COLO668 (cell line): ENCODE measurements around the gene RASSF5.
"Not testable (repeated sequence)": the region's sequence is repeated elsewhere in the genome, so short reads cannot be mapped to it uniquely, and the experiment has no call there.

Source experiments
- DNase-seq: peaks from one replicate; lab custom pipeline; 2025; ENCODE audit not compliant: unreplicated experiment; lab: John Stamatoyannopoulos, UW

The RASSF5 gene

GRCh38 chr1:206566999-206567398 lies 59.7 kb downstream of the RASSF5 start:
- DNase-seq = peak; percentile 80

- DNase-seq = no peak
Observed at GRCh38 chr1:206568256-206568655, 60.9 kb downstream of the RASSF5 start.

- no peak for DNase-seq
Observed at GRCh38 chr1:206568779-206569352, 61.5 kb downstream of the RASSF5 start.

GRCh38 chr1:206569556-206569955 lies 62.2 kb downstream of the RASSF5 start:
- no peak for DNase-seq

- DNase-seq = no peak
Observed at GRCh38 chr1:206570529-206570928, 63.2 kb downstream of the RASSF5 start.

GRCh38 chr1:206572835-206573234 lies 65.5 kb downstream of the RASSF5 start:
- no peak for DNase-seq

- no peak for DNase-seq
Observed at GRCh38 chr1:206573319-206573718, 66.0 kb downstream of the RASSF5 start.

- no peak for DNase-seq
Observed at GRCh38 chr1:206573762-206574161, 66.4 kb downstream of the RASSF5 start.

- DNase-seq = no peak
Observed at GRCh38 chr1:206575165-206575893, 68.0 kb downstream of the RASSF5 start.

- DNase-seq = peak; percentile 33
Observed at GRCh38 chr1:206575894-206576737, 68.8 kb downstream of the RASSF5 start.

- DNase-seq = no peak
Observed at GRCh38 chr1:206577626-206578025, 70.3 kb downstream of the RASSF5 start.

- DNase-seq = peak; percentile 12
Observed at GRCh38 chr1:206578068-206578977, 71.0 kb downstream of the RASSF5 start.

GRCh38 chr1:206578978-206579374 lies 71.6 kb downstream of the RASSF5 start:
- DNase-seq = no peak

- DNase-seq = no peak
Observed at GRCh38 chr1:206579747-206580437, 72.6 kb downstream of the RASSF5 start.

GRCh38 chr1:206580438-206581113 lies 73.2 kb downstream of the RASSF5 start:
- DNase-seq = no peak

- not testable (repeated sequence) for DNase-seq
Observed at GRCh38 chr1:206581114-206581497, 73.8 kb downstream of the RASSF5 start.

GRCh38 chr1:206581571-206581981 lies 74.2 kb downstream of the RASSF5 start:
- no peak for DNase-seq

- DNase-seq = no peak
Observed at GRCh38 chr1:206582537-206582936, 75.2 kb downstream of the RASSF5 start.

GRCh38 chr1:206582971-206583706 lies 75.8 kb downstream of the RASSF5 start:
- no peak for DNase-seq
